Metanephros (tissue), 2 donors: ENCODE results near the gene ELK4. TPM values are rescaled to one million over a fixed set of nuclear protein-coding genes. Genes with fewer than 3 reads are reported as not detected.

Source experiments
- small RNA-seq: library from RNA; depleted of rRNA; stranded (forward); fragments of <200 nt; gene quantifications from one replicate; pipeline ENCODE3, GENCODE V24; 2014; ENCODE audit warnings: low replicate concordance
- total RNA-seq: library from RNA; depleted of rRNA; stranded (reverse); fragments of >200 nt; gene quantifications from one replicate; pipeline ENCODE4 v1.2.3, GENCODE V29; 2014

Gene ELK4, protein sequence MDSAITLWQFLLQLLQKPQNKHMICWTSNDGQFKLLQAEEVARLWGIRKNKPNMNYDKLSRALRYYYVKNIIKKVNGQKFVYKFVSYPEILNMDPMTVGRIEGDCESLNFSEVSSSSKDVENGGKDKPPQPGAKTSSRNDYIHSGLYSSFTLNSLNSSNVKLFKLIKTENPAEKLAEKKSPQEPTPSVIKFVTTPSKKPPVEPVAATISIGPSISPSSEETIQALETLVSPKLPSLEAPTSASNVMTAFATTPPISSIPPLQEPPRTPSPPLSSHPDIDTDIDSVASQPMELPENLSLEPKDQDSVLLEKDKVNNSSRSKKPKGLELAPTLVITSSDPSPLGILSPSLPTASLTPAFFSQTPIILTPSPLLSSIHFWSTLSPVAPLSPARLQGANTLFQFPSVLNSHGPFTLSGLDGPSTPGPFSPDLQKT
- total RNA-seq = 16.4 TPM

DNA sequence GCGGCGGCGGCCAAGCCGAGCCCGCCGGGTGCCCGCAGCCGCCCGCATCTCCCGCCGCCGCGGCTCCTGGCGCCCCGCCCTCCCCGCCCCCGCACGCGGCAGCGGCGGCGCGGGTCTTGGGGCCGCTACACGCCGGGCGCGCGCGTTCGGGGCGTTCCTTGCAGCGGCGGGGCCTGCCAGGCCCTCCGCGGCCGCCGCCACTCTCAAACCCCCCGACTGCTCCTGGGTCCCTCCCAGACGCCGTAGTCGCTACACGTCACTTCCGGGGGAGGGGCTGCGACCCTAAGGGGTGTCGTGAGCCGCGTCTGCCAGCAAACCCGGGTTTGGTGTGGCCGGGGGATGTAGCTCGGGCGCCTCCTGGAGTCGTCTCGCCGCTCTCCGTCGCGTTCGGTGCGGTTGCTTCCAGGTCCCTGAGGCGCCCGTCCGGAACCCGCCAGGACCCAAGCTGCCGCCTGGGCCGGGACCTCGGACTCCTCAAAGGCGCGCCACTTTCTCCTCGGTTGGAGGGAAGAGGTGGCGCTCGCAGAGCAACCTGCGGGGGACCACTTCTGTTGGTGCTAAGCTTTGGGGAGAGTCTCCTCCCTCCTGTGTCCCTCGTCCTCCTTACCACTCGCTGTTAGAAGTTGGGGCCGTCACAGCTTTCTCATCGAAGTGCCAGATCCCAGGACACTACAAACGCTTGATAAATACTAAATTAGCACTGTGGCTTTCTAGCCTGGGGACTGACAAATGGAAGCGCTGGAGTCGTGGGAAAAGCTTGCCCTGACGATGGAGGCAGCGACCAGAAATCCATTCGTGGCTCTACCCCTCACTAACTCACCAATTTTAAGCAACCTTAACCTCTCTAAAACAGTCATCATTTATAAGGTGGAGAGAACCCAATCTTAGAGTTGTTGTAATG lies at the start of gene ELK4:
Gene ELK4, minus strand, starts transcription at position 244 of the 901 bp plus-strand sequence. CDS start 8,129 bp downstream, outside the sequence.

GRCh38 chr1:205680073-205680851 lies 48.5 kb upstream of the ELK4 start, which contains the start of gene SLC45A3:
TSS of gene SLC45A3 (minus strand) at chr1:205680509. CDS start at chr1:205664656, 15,853 bp downstream.

Small RNAs within 50 kb of the gene (small RNA-seq; reads per million reads assigned to genes)
- gene RNU2-19P (not detected), gene RNU6-418P (not detected)

Other genes with a start within 250 kb of the ELK4 start
- gene LEMD1, start 210.0 kb downstream of the ELK4 start, total RNA-seq = 0.88 TPM
- gene BLACAT1, start 176.0 kb downstream of the ELK4 start, total RNA-seq = 0.70 TPM
- 22.9 TPM for gene CDK18, start 127.3 kb downstream of the ELK4 start, total RNA-seq
- gene SLC45A3, start 48.5 kb upstream of the ELK4 start, total RNA-seq = 10.2 TPM
- 158 TPM for gene NUCKS1, start 118.2 kb upstream of the ELK4 start, total RNA-seq
- gene RAB29, start 143.5 kb upstream of the ELK4 start, total RNA-seq = 16.2 TPM
- gene SLC41A1, start 181.2 kb upstream of the ELK4 start, total RNA-seq = 16.6 TPM
- gene PM20D1, start 218.1 kb upstream of the ELK4 start, total RNA-seq = 0.82 TPM